Endothelial cell of umbilical vein (primary cell): ENCODE results near the gene MYO1A. TPM values are rescaled to one million over a fixed set of nuclear protein-coding genes. Genes with fewer than 3 reads are reported as not detected.

Experiments
- BruUV-seq: library from RNA; stranded (reverse); fragments of 400-500 nt; replicated peaks from 2 replicates; lab custom pipeline; 2021; lab: Mats Ljungman, UMichigan
- CTCF ChIA-PET: fragments of 300-600, 350-600 bp; sonication (Branson Sonifier 250); formaldehyde crosslinking; loops from one replicate; lab custom pipeline; 2021; ENCODE audit warnings: antibody characterized with exemption, inconsistent platforms; lab: Charles Lee
- POLR2A ChIA-PET: fragments of 300-600, 350-600 bp; sonication (Branson Sonifier 250); formaldehyde crosslinking; loops from one replicate; lab custom pipeline; 2021; ENCODE audit warnings: antibody characterized with exemption, inconsistent platforms; lab: Charles Lee
- DNase-seq: peaks from one replicate; pipeline ENCODE4 v3.0.0-alpha.2; 2011; ENCODE audit warnings: low read depth, low spot score
- FAIRE-seq: peaks from 2 replicates; lab custom pipeline; 2011; peaks lifted over from hg19 to GRCh38; lab: Jason Lieb, UNC
- H2AFZ ChIP-seq: 2 replicates; pipeline ENCODE4 v1.6.0; 2012; ENCODE audit warnings: low read depth, low read length, control low read depth, inconsistent platforms
- H3K27ac ChIP-seq: 2 replicates; pipeline ENCODE4 v1.5.1; 2011; ENCODE audit warnings: low read depth, mild to moderate bottlenecking, control low read depth, low read length, moderate library complexity; ENCODE audit not compliant: insufficient read depth
- H3K27me3 ChIP-seq, 2 experiments: 2 replicates each; pipeline versions ENCODE4 v1.6.0 to v1.6.1; 2011; ENCODE audit warnings: low read length in 2 of 2, mixed read lengths in 1 of 2; ENCODE audit not compliant: control insufficient read depth in 2 of 2, insufficient read depth in 2 of 2
- H3K36me3 ChIP-seq, 2 experiments: 2 replicates in 1 of 2; 3 replicates in 1 of 2; pipeline ENCODE4 v1.5.1; 2011; ENCODE audit warnings: low read length in 2 of 2, mild to moderate bottlenecking in 1 of 2, moderate library complexity in 1 of 2; ENCODE audit not compliant: control insufficient read depth in 2 of 2, insufficient read depth in 2 of 2; ENCODE audit errors: extremely low read depth in 1 of 2
- H3K4me1 ChIP-seq: 3 replicates; pipeline ENCODE4 v1.5.1; 2011; ENCODE audit warnings: mild to moderate bottlenecking, low read length; ENCODE audit not compliant: control insufficient read depth, insufficient read depth; ENCODE audit errors: extremely low read depth
- H3K4me2 ChIP-seq: 2 replicates; pipeline ENCODE4 v1.6.1; 2011; ENCODE audit warnings: low read length, control low read depth, mixed read lengths; ENCODE audit not compliant: insufficient read depth
- H3K4me3 ChIP-seq, 3 experiments: fragments of 200-600 bp in 1 of 3; sonication (generic), shearing (Covaris generic) in 1 of 3; replicated peaks in 1 of 3; 2 replicates each; pipeline ENCODE4 v1.5.1; 2011 to 2016; ENCODE audit warnings: control low read depth in 3 of 3, low read length in 3 of 3, mild to moderate bottlenecking in 2 of 3, inconsistent platforms in 1 of 3, low read depth in 1 of 3, moderate library complexity in 1 of 3; ENCODE audit not compliant: insufficient read depth in 1 of 3
- H3K79me2 ChIP-seq: 2 replicates; pipeline ENCODE4 v1.6.0; 2012; ENCODE audit warnings: low read length, inconsistent platforms; ENCODE audit not compliant: control insufficient read depth, insufficient read depth
- H3K9ac ChIP-seq: replicated peaks from 2 replicates; pipeline ENCODE3; 2011; ENCODE audit warnings: low read length, control low read depth; ENCODE audit not compliant: insufficient read depth; ENCODE audit errors: extremely low read depth
- H3K9me1 ChIP-seq: replicated peaks from 3 replicates; pipeline ENCODE4 v1.6.0; 2011; ENCODE audit warnings: mild to moderate bottlenecking, low read length; ENCODE audit not compliant: control insufficient read depth, insufficient read depth; ENCODE audit errors: extremely low read depth
- H3K9me3 ChIP-seq: replicated peaks from 2 replicates; pipeline ENCODE4 v1.5.1; 2012; ENCODE audit warnings: low read length, inconsistent platforms; ENCODE audit not compliant: control insufficient read depth, insufficient read depth
- H4K20me1 ChIP-seq: replicated peaks from 2 replicates; pipeline ENCODE3; 2011; ENCODE audit warnings: mild to moderate bottlenecking, low read length; ENCODE audit not compliant: control insufficient read depth, insufficient read depth; ENCODE audit errors: extremely low read depth
- CTCF ChIP-seq, 2 donors: IDR thresholded peaks; 1 replicate in 1 of 2; 2 replicates in 1 of 2; pipeline ENCODE4 v1.5.1; 2011; ENCODE audit warnings: low read length in 2 of 2, mild to moderate bottlenecking in 2 of 2, moderate library complexity in 2 of 2, control low read depth in 1 of 2, inconsistent platforms in 1 of 2, low read depth in 1 of 2; ENCODE audit not compliant: insufficient read depth in 1 of 2; ENCODE audit errors: extremely low read depth in 1 of 2
- EZH2 ChIP-seq: IDR thresholded peaks from 2 replicates; pipeline ENCODE4 v1.6.1; 2012; ENCODE audit warnings: borderline replicate concordance, low read depth, mild to moderate bottlenecking, moderate library complexity, low read length, inconsistent platforms; ENCODE audit not compliant: severe bottlenecking
- FOS ChIP-seq: IDR thresholded peaks from 2 replicates; pipeline ENCODE4 v1.6.1; 2011; ENCODE audit warnings: mild to moderate bottlenecking, low read length, moderate library complexity, borderline replicate concordance; ENCODE audit not compliant: insufficient read depth
- GATA2 ChIP-seq: IDR thresholded peaks from 2 replicates; pipeline ENCODE4 v1.7.0; 2011; ENCODE audit warnings: low read depth, mild to moderate bottlenecking, moderate library complexity, mixed read lengths, low read length; ENCODE audit not compliant: insufficient read length, insufficient read depth
- JUN ChIP-seq: IDR thresholded peaks from 2 replicates; pipeline ENCODE4 v1.6.1; 2011; ENCODE audit warnings: borderline replicate concordance, low read depth; ENCODE audit not compliant: insufficient read length, insufficient read depth
- MYC ChIP-seq: IDR thresholded peaks from one replicate; pipeline ENCODE4 v1.6.1; 2011; ENCODE audit warnings: mild to moderate bottlenecking, low read depth, low read length
- POLR2A ChIP-seq: IDR thresholded peaks from 2 replicates; pipeline ENCODE4 v1.6.1; 2012; ENCODE audit warnings: low read depth, mild to moderate bottlenecking, control low read depth, low read length
- POLR2AphosphoS5 ChIP-seq: IDR thresholded peaks from 2 replicates; pipeline ENCODE4 v1.6.1; 2012; ENCODE audit warnings: low read depth, mild to moderate bottlenecking, control low read depth, low read length, moderate library complexity; ENCODE audit not compliant: insufficient read depth
- dilution Hi-C: fragments of 300-500 bp; cut with MboI; formaldehyde crosslinking; loops from one replicate; pipeline ENCODE4 v1.15.0; 2019; ENCODE audit warnings: low sequenced_read_pairs; ENCODE audit not compliant: extremely low pct_ligation_motif_present
- intact Hi-C: fragments of 100-400 bp; cut with micrococcal nuclease; formaldehyde crosslinking; loops from one replicate; pipeline ENCODE4 v1.10.0; 2022
- polyA plus RNA-seq, 4 experiments: library from polyadenylated mRNA; depleted of rRNA in 3 of 4; stranded (reverse) in 3 of 4; unstranded in 1 of 4; fragments of >200 nt; gene quantifications; 2 replicates each; pipeline versions ENCODE4 v1.2.1 to v1.2.3, GENCODE V29; 2011 to 2012; ENCODE audit warnings: missing spikeins in 1 of 4
- total RNA-seq: library from RNA; stranded (reverse); gene quantifications from 2 replicates; pipeline ENCODE4 v1.2.3, GENCODE V29; 2021
- TF ChIP-seq, protein P1 (sequence below): IDR thresholded peaks from 2 replicates; pipeline ENCODE4 v1.6.1; 2011; ENCODE audit not compliant: insufficient read depth, insufficient read length

The MYO1A gene
- total and polyA plus RNA-seq, 2 donors (not counting 3 experiments of a cell fraction or from before 2014, with no cell fraction given), result not detected

- H3K9ac ChIP-seq, result no peak overlapping the region
Observed at GRCh38 chr12:56998316-56998715, 51.6 kb downstream of the MYO1A start.

More at GRCh38 chr12:56998316-56998715, 51.6 kb downstream of the MYO1A start:
- no peaks in the 10 kb centered on the region for H3K9me1 ChIP-seq
- TF ChIP-seq POLR2A (no peak), FOS (no peak), GATA2 (no peak), JUN (no peak), CTCF (IDR thresholded peaks at IDR 0.05; ENCODE audit: extremely low read depth in 1 of 2, insufficient read depth in 1 of 2, low read depth in 1 of 2, low read length in 2 of 2) (no peak), EZH2 (no peak), POLR2AphosphoS5 (no peak), MYC (no peak)
- TF ChIP-seq, protein P1, sequence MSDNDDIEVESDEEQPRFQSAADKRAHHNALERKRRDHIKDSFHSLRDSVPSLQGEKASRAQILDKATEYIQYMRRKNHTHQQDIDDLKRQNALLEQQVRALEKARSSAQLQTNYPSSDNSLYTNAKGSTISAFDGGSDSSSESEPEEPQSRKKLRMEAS, result no peak
- H3K4me2 ChIP-seq, result no peak overlapping the region
- no peaks in the 10 kb centered on the region for H4K20me1 ChIP-seq
- ChIA-PET CTCF (interaction anchor here (1.4 to 2.2 kb wide), 2 partner anchors 10 to 158 kb away, joined by 4 to 20 read pairs; no protein-coding TSS in a partner anchor), POLR2A (no interaction called here)
- FAIRE-seq, result no peak
- no peak overlapping the region for H3K4me3 ChIP-seq
- no peak overlapping the region for H2AFZ ChIP-seq
- dilution Hi-C loops (no loop called here), intact Hi-C loops (no loop called here)
- no peak for DNase-seq
- BruUV-seq, result no TSS peak
- no peaks in the 10 kb centered on the region for H3K27me3 ChIP-seq
- no peak overlapping the region for H3K27ac ChIP-seq
- H3K9me3 ChIP-seq, result no peaks in the 10 kb centered on the region
- H3K4me1 ChIP-seq, result no peaks in the 10 kb centered on the region
- H3K79me2 ChIP-seq, result peaks cover 2% of the 10 kb centered on the region
- H3K36me3 ChIP-seq, result peaks cover 0 to 20% of the 10 kb centered on the region in 2 experiments
